Right lobe of liver (tissue), 6 donors: ENCODE results near the gene BMPER. TPM values are rescaled to one million over a fixed set of nuclear protein-coding genes. Genes with fewer than 3 reads are reported as not detected.

Experiments
- ATAC-seq, 4 donors: fragments of 200-7000 bp; cut with Tn5 transposase; one replicate each; pipeline ENCODE4 v1.9.1; 2020; ENCODE audit warnings: mild to moderate bottlenecking in 4 of 4, moderate library complexity in 4 of 4
- DNase-seq, 3 donors: peaks; one replicate each; pipeline ENCODE4 v3.0.0-alpha.2; 2020
- H3K27ac ChIP-seq, 3 donors: fragments of 200-600 bp; one replicate each; pipeline ENCODE4 v1.8.0; 2022
- H3K27me3 ChIP-seq, 2 donors: fragments of 200-600 bp; one replicate each; pipeline ENCODE4 v1.8.0; 2022
- H3K36me3 ChIP-seq, 4 donors: fragments of 200-600 bp; sonication (generic) in 1 of 4; one replicate each; pipeline versions ENCODE4 v1.5.1 to v1.8.0; 2017 to 2022; ENCODE audit warnings: control low read depth in 1 of 4
- H3K4me1 ChIP-seq, 4 donors: fragments of 200-600 bp; sonication (generic) in 1 of 4; one replicate each; pipeline versions ENCODE4 v1.5.1 to v1.8.0; 2017 to 2022; ENCODE audit warnings: control low read depth in 1 of 4
- H3K4me3 ChIP-seq, 3 donors: fragments of 200-600 bp; one replicate each; pipeline ENCODE4 v1.8.0; 2022
- H3K9me3 ChIP-seq, 4 donors: fragments of 200-600 bp; sonication (generic) in 1 of 4; one replicate each; pipeline versions ENCODE4 v1.5.1 to v1.8.0; 2017 to 2022; ENCODE audit warnings: control low read depth in 1 of 4
- POLR2A ChIP-seq: fragments of 450-650 bp; IDR thresholded peaks from one replicate; pipeline ENCODE4 v1.6.1; 2017; ENCODE audit warnings: antibody characterized with exemption, mild to moderate bottlenecking
- WGBS: methylation state at CpG from one replicate; pipeline ENCODE4 v1.1.6; 2018; ENCODE audit warnings: low coverage, low lambda C conversion rate; ENCODE audit not compliant: insufficient coverage; ENCODE audit errors: missing lambda C conversion rate; 5-methylcytosine and 5-hydroxymethylcytosine counted together
- intact Hi-C, 2 donors: fragments of 100-400 bp; cut with DNase I; formaldehyde crosslinking; loops; one replicate each; pipeline versions ENCODE4 v1.11.2 to v1.14.1; 2022
- total RNA-seq, 6 experiments: library from RNA; depleted of rRNA in 2 of 6; stranded (reverse); fragments of >200 nt in 2 of 6; fragmentation: NEBNext Ultra II Directional in 3 of 6; extraction: Animal tissue kit (Norgen Biotek cat#: 25700) in 3 of 6; gene quantifications; one replicate each; pipeline versions ENCODE4 v1.1.0 to v1.2.4, GENCODE V29; 2016 to 2023
- TF ChIP-seq, protein P1 (sequence below), 4 donors: fragments of 200-600 bp in 3 of 4; fragments of 450-650 bp in 1 of 4; IDR thresholded peaks; one replicate each; pipeline versions ENCODE4 v1.5.1 to v1.8.0; 2016 to 2022; ENCODE audit warnings: antibody characterized with exemption in 4 of 4, mild to moderate bottlenecking in 2 of 4
- donor health status: DM: no; HTN: yes; CAD: no.
- donor health status: DM: no; HTN: no; CAD: no.
- donor health status: DM: no; HTN: no; CAD: no.
- donor health status: DM: no; HTN: yes; CAD: no.
- donor health status: DM: no; HTN: yes; CAD: no.

The BMPER gene
- total RNA-seq, 6 experiments from 2014 or later: 5.8 to 17.1 (median 10.4) TPM

DNA sequence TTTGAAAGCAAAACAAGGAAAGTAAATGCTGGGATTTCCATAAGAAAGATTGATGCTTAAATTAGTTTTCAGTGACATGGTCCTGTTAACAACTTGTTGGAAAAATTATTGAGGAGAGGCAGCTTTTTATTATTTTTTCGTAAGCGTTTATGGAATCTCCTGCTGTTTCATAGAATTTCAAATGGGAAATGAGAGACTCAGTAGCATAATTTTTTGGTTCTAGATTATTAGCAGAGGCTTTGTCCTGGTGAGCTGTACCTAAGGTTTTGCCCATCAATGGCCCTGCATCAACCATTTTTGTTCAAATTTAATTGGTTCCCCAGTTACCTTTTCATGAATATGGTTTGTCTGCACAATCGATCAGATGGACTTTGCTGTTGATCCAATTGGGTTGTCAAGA is 205.7 kb downstream of the BMPER start:
- TF ChIP-seq, protein P1, sequence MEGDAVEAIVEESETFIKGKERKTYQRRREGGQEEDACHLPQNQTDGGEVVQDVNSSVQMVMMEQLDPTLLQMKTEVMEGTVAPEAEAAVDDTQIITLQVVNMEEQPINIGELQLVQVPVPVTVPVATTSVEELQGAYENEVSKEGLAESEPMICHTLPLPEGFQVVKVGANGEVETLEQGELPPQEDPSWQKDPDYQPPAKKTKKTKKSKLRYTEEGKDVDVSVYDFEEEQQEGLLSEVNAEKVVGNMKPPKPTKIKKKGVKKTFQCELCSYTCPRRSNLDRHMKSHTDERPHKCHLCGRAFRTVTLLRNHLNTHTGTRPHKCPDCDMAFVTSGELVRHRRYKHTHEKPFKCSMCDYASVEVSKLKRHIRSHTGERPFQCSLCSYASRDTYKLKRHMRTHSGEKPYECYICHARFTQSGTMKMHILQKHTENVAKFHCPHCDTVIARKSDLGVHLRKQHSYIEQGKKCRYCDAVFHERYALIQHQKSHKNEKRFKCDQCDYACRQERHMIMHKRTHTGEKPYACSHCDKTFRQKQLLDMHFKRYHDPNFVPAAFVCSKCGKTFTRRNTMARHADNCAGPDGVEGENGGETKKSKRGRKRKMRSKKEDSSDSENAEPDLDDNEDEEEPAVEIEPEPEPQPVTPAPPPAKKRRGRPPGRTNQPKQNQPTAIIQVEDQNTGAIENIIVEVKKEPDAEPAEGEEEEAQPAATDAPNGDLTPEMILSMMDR (IDR thresholded peaks at IDR 0.05): no peak
- no peak for TF ChIP-seq POLR2A
- H3K4me3 ChIP-seq: no peak overlapping the region
- H3K4me1 ChIP-seq: peaks cover 0 to 14% (median 4%) of the 10 kb centered on the region in 4 donors
- intact Hi-C loops: no loop called here
- WGBS: 78% methylated on average over 3 of the region's 3 CpGs
- H3K9me3 ChIP-seq: no peaks in the 10 kb centered on the region
- peak overlapping the region in 1 of 3 donors; percentile 76 for H3K27ac ChIP-seq
- H3K36me3 ChIP-seq: no peaks in the 10 kb centered on the region
- ATAC-seq (no peak), DNase-seq (no peak)
- no peaks in the 10 kb centered on the region for H3K27me3 ChIP-seq

DNA sequence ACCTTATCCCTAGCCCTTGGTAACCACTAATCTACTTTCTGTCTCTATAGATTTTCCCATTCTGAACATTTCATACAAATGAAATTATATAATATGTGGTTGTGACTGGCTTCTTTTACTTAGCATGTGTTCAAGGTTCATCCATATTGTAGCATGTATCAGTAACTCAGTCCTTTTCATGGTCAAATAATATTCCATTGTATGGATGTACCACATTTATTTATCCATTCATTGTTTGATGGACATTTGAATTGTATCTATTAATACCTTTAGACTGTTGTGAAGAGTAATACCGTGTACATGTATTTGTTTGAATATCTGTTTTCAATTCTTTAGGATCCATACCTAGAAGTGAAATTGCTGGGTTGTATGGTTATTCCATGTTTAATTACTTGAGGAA is 210.2 kb downstream of the BMPER start:
- DNase-seq (no peak), ATAC-seq (no peak)
- Histone ChIP-seq H3K36me3 (no peaks in the 10 kb centered on the region), H3K27ac (no peak overlapping the region), H3K9me3 (no peaks in the 10 kb centered on the region), H3K4me3 (no peak overlapping the region), H3K27me3 (no peaks in the 10 kb centered on the region), H3K4me1 (peaks cover 0 to 5% (median 0%) of the 10 kb centered on the region in 4 donors)
- 57% methylated on average over 1 of the region's 1 CpG for WGBS
- TF ChIP-seq, protein P1 (IDR thresholded peaks at IDR 0.05): no peak
- TF ChIP-seq POLR2A: no peak
- intact Hi-C loops: no loop called here

DNA sequence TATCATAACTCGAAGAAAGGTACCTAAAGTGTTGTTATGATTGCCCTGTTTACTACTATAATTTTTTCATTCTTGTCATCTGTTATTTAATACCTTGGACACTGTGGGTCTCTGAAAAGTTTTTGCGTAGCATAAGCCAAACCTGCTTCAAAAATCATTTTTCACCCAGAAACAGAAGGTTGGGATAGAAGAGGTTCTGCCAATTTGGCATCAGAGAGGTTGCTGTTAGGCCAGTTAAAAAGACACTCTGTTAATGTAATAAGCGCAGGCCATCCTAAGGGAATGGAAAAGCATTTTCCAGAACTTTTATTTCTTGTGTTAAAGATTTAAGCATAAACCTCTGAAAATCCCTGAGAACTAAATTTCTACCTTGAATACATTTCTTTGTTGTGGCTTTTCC is 212.2 kb downstream of the BMPER start:
- Histone ChIP-seq H3K36me3 (no peaks in the 10 kb centered on the region), H3K4me1 (no peaks in the 10 kb centered on the region), H3K27ac (no peak overlapping the region), H3K9me3 (no peaks in the 10 kb centered on the region), H3K27me3 (no peaks in the 10 kb centered on the region), H3K4me3 (no peak overlapping the region)
- DNase-seq: no peak
- no peak for ATAC-seq
- intact Hi-C loops: no loop called here
- 78% methylated on average over 3 of the region's 3 CpGs for WGBS
- TF ChIP-seq, protein P1 (IDR thresholded peaks at IDR 0.05): no peak
- TF ChIP-seq POLR2A: no peak

DNA sequence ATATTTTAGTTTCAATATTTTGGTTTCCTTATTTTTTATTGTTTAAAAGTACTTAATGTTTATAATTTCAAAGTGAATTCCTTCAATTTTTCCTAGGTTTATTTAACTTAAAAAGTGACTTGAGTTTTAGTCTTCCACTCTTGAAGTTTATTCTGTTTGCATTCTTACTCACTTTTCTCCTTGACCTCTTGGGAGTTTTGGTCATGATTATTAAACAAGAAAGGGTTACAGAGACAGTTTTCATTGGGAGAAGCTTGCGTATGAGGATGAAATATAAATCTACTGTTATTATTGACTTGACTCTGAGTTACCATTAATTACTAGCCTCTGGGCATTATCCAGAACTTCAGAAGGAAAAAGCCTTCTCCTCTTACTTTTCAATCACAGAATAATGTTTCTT is 216.0 kb downstream of the BMPER start:
- WGBS: 81% methylated on average over 1 of the region's 1 CpG

More for the DNA sequence above, 216.0 kb downstream of the BMPER start:
- Histone ChIP-seq H3K4me3 (no peak overlapping the region), H3K36me3 (no peaks in the 10 kb centered on the region), H3K27ac (no peak overlapping the region), H3K9me3 (peaks cover 0 to 12% (median 1%) of the 10 kb centered on the region in 4 donors), H3K4me1 (no peaks in the 10 kb centered on the region), H3K27me3 (no peaks in the 10 kb centered on the region)
- ATAC-seq (no peak), DNase-seq (no peak)
- intact Hi-C loops: no loop called here
- TF ChIP-seq POLR2A: no peak
- TF ChIP-seq, protein P1 (IDR thresholded peaks at IDR 0.05): no peak
